NCI-H446 treated with DMSO at 0.1 percent for 48 hours (cell line): ENCODE data around the gene GCH1.
"Not testable (repeated sequence)": the region's sequence is repeated elsewhere in the genome, so short reads cannot be mapped to it uniquely, and the experiment has no call there.

Experiments
- DNase-seq: peaks from one replicate; lab custom pipeline; 2025; lab: John Stamatoyannopoulos, UW

Gene GCH1

GRCh38 chr14:54902521-54903420 lies at the start of gene GCH1:
TSS of gene GCH1 (minus strand) at chr14:54902826. CDS start at chr14:54902663, 163 bp downstream.
- DNase-seq, result no peak

- DNase-seq, result no peak
These were observed 44.6 kb upstream of the GCH1 start for GRCh38 chr14:54947230-54947629.

- no peak for DNase-seq
These were observed 43.9 kb upstream of the GCH1 start for GRCh38 chr14:54946500-54946899.

- DNase-seq, result no peak
These were observed 42.2 kb upstream of the GCH1 start for GRCh38 chr14:54944737-54945391.

GRCh38 chr14:54942913-54943312 lies 40.3 kb upstream of the GCH1 start:
- no peak for DNase-seq

- no peak for DNase-seq
These were observed 34.2 kb upstream of the GCH1 start for GRCh38 chr14:54936816-54937215.

GRCh38 chr14:54935958-54936357 lies 33.3 kb upstream of the GCH1 start:
- DNase-seq, result no peak

- DNase-seq, result no peak
These were observed 32.5 kb upstream of the GCH1 start for GRCh38 chr14:54935100-54935499.

- DNase-seq, result no peak
These were observed 30.4 kb upstream of the GCH1 start for GRCh38 chr14:54933006-54933405.

GRCh38 chr14:54931598-54932340 lies 29.1 kb upstream of the GCH1 start:
- DNase-seq, result no peak

GRCh38 chr14:54931101-54931500 lies 28.5 kb upstream of the GCH1 start:
- DNase-seq, result no peak

- DNase-seq, result no peak
These were observed 26.9 kb upstream of the GCH1 start for GRCh38 chr14:54929556-54929955.

- no peak for DNase-seq
These were observed 25.6 kb upstream of the GCH1 start for GRCh38 chr14:54928216-54928615.

GRCh38 chr14:54927551-54927950 lies 24.9 kb upstream of the GCH1 start:
- no peak for DNase-seq

GRCh38 chr14:54926570-54926969 lies 23.9 kb upstream of the GCH1 start:
- not testable (repeated sequence) for DNase-seq

GRCh38 chr14:54922598-54922997 lies 20.0 kb upstream of the GCH1 start:
- DNase-seq, result no peak

GRCh38 chr14:54920052-54920451 lies 17.4 kb upstream of the GCH1 start:
- no peak for DNase-seq

GRCh38 chr14:54919330-54919729 lies 16.7 kb upstream of the GCH1 start:
- DNase-seq, result no peak

GRCh38 chr14:54918427-54918826 lies 15.8 kb upstream of the GCH1 start:
- no peak for DNase-seq

- no peak for DNase-seq
These were observed 13.5 kb upstream of the GCH1 start for GRCh38 chr14:54916101-54916500.

- no peak for DNase-seq
These were observed 7.4 kb upstream of the GCH1 start for GRCh38 chr14:54909817-54910558.

GRCh38 chr14:54908973-54909372 lies 6.3 kb upstream of the GCH1 start:
- DNase-seq, result not testable (repeated sequence)
